Bronchial epithelial cell (primary cell): Measurements from ENCODE around the gene CBFB. TPM values are rescaled to one million over a fixed set of nuclear protein-coding genes. Genes with fewer than 3 reads are reported as not detected.
A peak's percentile ranks its signal among the peaks of the same experiment; 100 is the strongest.
"Not testable (repeated sequence)": the region's sequence is repeated elsewhere in the genome, so short reads cannot be mapped to it uniquely, and the experiment has no call there.

ENCODE experiments used
- DNase-seq: peaks from one replicate; pipeline ENCODE4 v3.0.0-alpha.2; 2010; ENCODE audit warnings: low read depth
- FAIRE-seq: peaks from 2 replicates; lab custom pipeline; 2011; peaks lifted over from hg19 to GRCh38; lab: Jason Lieb, UNC
- H3K27me3 ChIP-seq: 2 replicates; pipeline ENCODE4 v1.5.1; 2011; ENCODE audit warnings: low read length; ENCODE audit not compliant: control insufficient read depth, insufficient read depth
- H3K36me3 ChIP-seq: 2 replicates; pipeline ENCODE4 v1.5.1; 2011; ENCODE audit warnings: low read length; ENCODE audit not compliant: control insufficient read depth, insufficient read depth
- H3K4me3 ChIP-seq: 2 replicates; pipeline ENCODE4 v1.5.1; 2011; ENCODE audit warnings: mild to moderate bottlenecking, low read depth, low read length, control low read depth
- CTCF ChIP-seq: IDR thresholded peaks from 2 replicates; pipeline ENCODE4 v1.5.1; 2011; ENCODE audit warnings: mild to moderate bottlenecking, moderate library complexity, low read length, control low read depth, inconsistent platforms; ENCODE audit not compliant: insufficient read depth, severe bottlenecking
- total RNA-seq: library from RNA; depleted of rRNA; stranded (reverse); fragments of >200 nt; gene quantifications from 2 replicates; pipeline ENCODE4 v1.2.1, GENCODE V29; 2014

CBFB gene
- 101 and 121 TPM in 2 replicates for total RNA-seq

DNA sequence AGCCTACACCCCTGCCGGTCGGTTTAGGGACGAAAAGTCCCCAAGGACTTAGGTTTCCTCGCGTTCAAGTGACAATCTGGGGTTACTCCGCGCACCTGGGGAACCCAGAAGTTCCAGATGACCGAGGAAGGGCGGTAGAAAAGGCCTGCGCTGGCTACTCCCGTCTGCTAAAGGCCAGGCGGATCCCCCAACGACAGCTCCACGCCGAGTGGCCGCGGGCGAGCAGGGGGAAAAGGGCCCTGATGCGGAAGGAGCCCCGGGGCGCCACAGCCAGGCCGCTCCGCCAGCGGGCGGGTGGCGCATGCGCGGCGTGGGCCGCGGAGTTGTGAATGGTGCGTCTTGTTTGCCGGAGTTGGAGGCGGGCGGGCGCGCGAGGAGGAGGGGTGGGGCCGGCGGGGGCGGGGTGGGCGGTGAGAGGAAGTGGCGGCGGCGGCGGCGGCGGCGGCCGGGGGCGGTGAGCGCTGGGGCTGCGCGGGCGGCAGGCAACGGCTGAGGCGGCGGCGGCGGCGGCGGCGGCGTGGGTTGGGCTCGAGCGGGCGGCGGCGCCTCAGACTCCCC lies at the start of gene CBFB:
Gene CBFB (plus strand): TSS at position 454 of the 558 bp plus-strand sequence. CDS start 259 bp downstream, outside the sequence.
- TF ChIP-seq CTCF: no peak
- no peaks in the 10 kb centered on the region for H3K36me3 ChIP-seq
- DNase-seq (peak; percentile 64), FAIRE-seq (no peak)
- peak within 1 kb of the TSS; percentile 80 for H3K4me3 ChIP-seq
- H3K27me3 ChIP-seq: no peaks in the 10 kb centered on the region

DNA sequence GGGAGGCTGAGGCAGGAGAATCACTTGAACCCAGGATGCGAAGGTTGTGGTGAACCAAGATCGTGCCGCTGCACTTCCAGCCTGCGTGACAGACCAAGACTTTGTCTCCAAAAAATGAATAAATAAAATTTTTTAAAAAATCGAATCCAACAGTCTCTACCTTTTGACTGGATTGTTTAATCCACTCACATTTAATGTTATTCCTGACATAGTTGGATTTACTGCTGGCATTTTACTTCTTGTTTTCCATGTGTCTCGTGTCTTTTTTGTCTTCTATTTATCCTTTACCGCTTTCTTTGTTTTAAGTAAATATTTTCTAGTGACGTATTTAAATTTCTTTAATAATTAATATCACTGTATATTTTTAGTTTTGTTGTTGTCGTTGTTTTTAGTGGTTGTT lies 45.9 kb upstream of the CBFB start:
- H3K27me3 ChIP-seq: no peaks in the 10 kb centered on the region
- H3K4me3 ChIP-seq: no peak overlapping the region
- DNase-seq: no peak
- H3K36me3 ChIP-seq: no peaks in the 10 kb centered on the region
- TF ChIP-seq CTCF: no peak
- no peak for FAIRE-seq

DNA sequence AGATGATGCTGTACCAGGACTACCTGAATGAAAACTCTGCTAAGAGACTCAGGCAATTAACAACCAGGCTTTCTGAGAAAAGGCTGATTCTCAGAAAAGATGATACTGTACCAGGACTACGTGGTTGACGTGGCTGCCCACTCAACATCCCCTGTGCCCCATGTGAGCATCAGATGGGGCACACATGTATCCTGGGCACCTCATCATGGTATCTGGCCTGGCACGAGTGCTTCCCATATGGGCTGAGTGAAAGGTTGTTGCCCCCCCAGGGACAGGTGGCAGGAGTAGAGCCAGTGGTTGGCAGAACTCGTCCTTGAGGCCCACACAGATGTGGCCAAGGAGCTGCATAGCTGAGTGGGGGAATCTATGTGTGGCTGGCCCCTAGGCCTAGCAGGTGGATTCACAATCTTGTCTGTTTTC lies 44.0 kb upstream of the CBFB start:
- Histone ChIP-seq H3K27me3 (no peaks in the 10 kb centered on the region), H3K4me3 (no peak overlapping the region), H3K36me3 (no peaks in the 10 kb centered on the region)
- FAIRE-seq (no peak), DNase-seq (no peak)
- no peak for TF ChIP-seq CTCF

DNA sequence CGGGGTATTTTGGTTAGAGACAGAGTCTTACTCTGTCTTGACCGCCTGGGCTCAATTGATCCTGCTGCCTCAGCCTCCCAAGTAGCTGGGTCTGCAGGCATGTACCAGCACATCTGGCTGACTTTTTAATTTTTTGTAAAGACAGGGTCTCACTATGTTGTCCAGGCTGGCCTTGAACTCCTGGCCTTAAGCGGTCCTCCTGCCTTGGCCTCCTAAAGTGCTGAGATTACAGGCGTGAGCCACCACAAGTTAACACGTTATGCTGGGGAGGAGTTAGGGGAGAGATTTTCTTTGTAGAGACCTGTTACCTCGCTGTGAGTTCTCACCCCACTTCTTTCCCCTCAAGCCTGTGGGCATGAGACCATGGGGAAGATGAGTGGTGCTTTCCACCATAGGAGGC lies 42.4 kb upstream of the CBFB start:
- DNase-seq: no peak
- TF ChIP-seq CTCF: no peak
- FAIRE-seq: no peak
- no peaks in the 10 kb centered on the region for H3K27me3 ChIP-seq
- H3K4me3 ChIP-seq: no peak overlapping the region
- H3K36me3 ChIP-seq: no peaks in the 10 kb centered on the region

GRCh38 chr16:66988197-66988788 lies 40.7 kb upstream of the CBFB start, which contains the start of gene CES4A:
TSS of gene CES4A (plus strand) at chr16:66988589. CDS start at chr16:66988773, 184 bp downstream.
- FAIRE-seq (peak; percentile 98), DNase-seq (peak; percentile 82)
- Histone ChIP-seq H3K4me3 (no peak within 1 kb of the TSS), H3K36me3 (no peaks in the 10 kb centered on the region), H3K27me3 (no peaks in the 10 kb centered on the region)
- TF ChIP-seq CTCF: no peak

DNA sequence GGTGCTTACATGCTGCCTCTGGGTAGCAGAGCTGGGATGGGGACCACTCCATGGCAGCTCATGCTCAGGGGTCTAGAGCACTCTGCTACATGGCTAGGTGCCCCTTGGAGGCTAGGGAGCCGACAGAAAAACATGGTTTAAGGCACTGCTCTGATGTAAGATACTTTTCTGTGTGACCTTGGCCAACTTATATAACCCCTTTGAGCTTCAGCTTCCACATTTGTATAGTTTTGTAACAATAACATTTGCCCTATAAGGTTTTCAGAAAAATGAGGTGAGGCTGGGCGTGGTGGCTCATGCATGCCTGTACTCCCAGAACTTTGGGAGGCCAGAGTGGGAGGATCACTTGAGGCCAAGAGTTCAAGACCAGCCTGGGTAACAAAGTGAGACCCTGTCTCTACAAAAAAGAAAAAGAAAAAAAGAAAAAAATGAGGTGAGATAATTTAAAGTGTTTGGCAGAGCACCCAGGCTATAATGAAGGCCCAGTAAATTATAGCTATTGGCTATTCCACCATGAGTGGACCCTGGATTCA lies 37.3 kb upstream of the CBFB start:
- no peak for TF ChIP-seq CTCF

DNA sequence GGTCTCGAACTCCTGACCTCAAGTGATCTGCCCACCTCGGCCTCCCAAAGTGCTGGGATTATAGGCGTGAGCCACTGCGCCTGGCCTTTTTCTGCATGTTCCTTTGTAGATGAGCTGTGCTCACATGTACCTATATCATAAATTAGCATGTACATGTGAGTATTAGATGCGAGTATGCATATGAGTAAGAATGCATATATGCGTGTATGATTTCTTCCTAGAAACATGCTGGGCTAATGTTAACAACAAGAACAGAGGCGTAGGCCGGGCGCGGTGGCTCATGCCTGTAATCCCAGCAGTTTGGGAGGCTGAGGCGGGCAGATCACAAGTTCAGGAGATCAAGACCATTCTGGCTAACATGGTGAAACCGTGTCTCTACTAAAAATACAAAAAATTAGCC lies 35.4 kb upstream of the CBFB start:
- not testable (repeated sequence) for H3K4me3 ChIP-seq, DNase-seq, H3K36me3 ChIP-seq, H3K27me3 ChIP-seq, FAIRE-seq

More for the DNA sequence above, 37.3 kb upstream of the CBFB start:
- DNase-seq (no peak), FAIRE-seq (no peak)
- no peaks in the 10 kb centered on the region for H3K36me3 ChIP-seq
- H3K4me3 ChIP-seq: no peak overlapping the region
- no peaks in the 10 kb centered on the region for H3K27me3 ChIP-seq
